DOHH2 (cell line): ENCODE measurements around the gene LRCH1.

Experiments
- H3F3A ChIP-seq: fragments of 200-600 bp; sonication (generic), shearing (Covaris generic); 2 replicates; pipeline ENCODE4 v1.6.0; 2016; ENCODE audit warnings: antibody characterized with exemption, mild to moderate bottlenecking; ENCODE audit not compliant: control insufficient read depth, insufficient read depth
- H3K27ac ChIP-seq: fragments of 200-600 bp; sonication (generic); 2 replicates; pipeline ENCODE4 v1.5.1; 2014; ENCODE audit warnings: low read depth, mild to moderate bottlenecking, low read length, moderate library complexity
- H3K27me3 ChIP-seq: fragments of 200-600 bp; sonication (generic); 2 replicates; pipeline ENCODE4 v1.6.1; 2014; ENCODE audit warnings: mild to moderate bottlenecking, low read length, mixed read lengths; ENCODE audit not compliant: control insufficient read depth
- H3K36me3 ChIP-seq: fragments of 200-600 bp; sonication (generic); 2 replicates; pipeline ENCODE4 v1.6.1; 2014; ENCODE audit warnings: mild to moderate bottlenecking, low read length, moderate library complexity, mixed read lengths; ENCODE audit not compliant: control insufficient read depth
- H3K4me1 ChIP-seq: fragments of 200-600 bp; sonication (generic); 2 replicates; pipeline ENCODE4 v1.6.1; 2014; ENCODE audit warnings: mild to moderate bottlenecking, low read length, mixed read lengths; ENCODE audit not compliant: control insufficient read depth
- H3K4me2 ChIP-seq: fragments of 200-600 bp; sonication (generic); 2 replicates; pipeline ENCODE4 v1.6.0; 2014; ENCODE audit warnings: mild to moderate bottlenecking, low read length, moderate library complexity
- H3K4me3 ChIP-seq: fragments of 200-600 bp; sonication (generic); 2 replicates; pipeline ENCODE4 v1.5.1; 2014; ENCODE audit warnings: mild to moderate bottlenecking, low read length, mixed read lengths
- H3K79me2 ChIP-seq: fragments of 200-600 bp; sonication (generic); 2 replicates; pipeline ENCODE4 v1.6.1; 2014; ENCODE audit warnings: mild to moderate bottlenecking, low read length, mixed read lengths; ENCODE audit not compliant: control insufficient read depth
- H3K9me2 ChIP-seq: fragments of 200-600 bp; sonication (generic); replicated peaks from 2 replicates; pipeline ENCODE4 v1.6.1; 2014; ENCODE audit warnings: mild to moderate bottlenecking, low read length, mixed read lengths; ENCODE audit not compliant: control insufficient read depth
- H3K9me3 ChIP-seq: fragments of 200-600 bp; sonication (generic); 2 replicates; pipeline ENCODE4 v1.6.1; 2014; ENCODE audit warnings: antibody characterized with exemption, low read length, mixed read lengths; ENCODE audit not compliant: control insufficient read depth, insufficient read depth
- H4K20me1 ChIP-seq: fragments of 200-600 bp; sonication (generic); 2 replicates; pipeline ENCODE4 v1.6.0; 2014; ENCODE audit warnings: low read depth, mild to moderate bottlenecking, antibody characterized with exemption, low read length, moderate library complexity; ENCODE audit not compliant: control insufficient read depth, insufficient read depth
- CTCF ChIP-seq: fragments of 200-600 bp; sonication (generic); IDR thresholded peaks from one replicate; pipeline ENCODE4 v1.5.1; 2014; ENCODE audit warnings: antibody characterized with exemption, mild to moderate bottlenecking, low read depth, low read length; ENCODE audit not compliant: poor library complexity, severe bottlenecking
- EZH2phosphoT487 ChIP-seq: fragments of 200-600 bp; sonication (generic); IDR thresholded peaks from 2 replicates; pipeline ENCODE4 v1.6.1; 2017; ENCODE audit warnings: borderline replicate concordance, mild to moderate bottlenecking, antibody characterized with exemption, low read length, moderate library complexity, mixed read lengths

The LRCH1 gene

DNA sequence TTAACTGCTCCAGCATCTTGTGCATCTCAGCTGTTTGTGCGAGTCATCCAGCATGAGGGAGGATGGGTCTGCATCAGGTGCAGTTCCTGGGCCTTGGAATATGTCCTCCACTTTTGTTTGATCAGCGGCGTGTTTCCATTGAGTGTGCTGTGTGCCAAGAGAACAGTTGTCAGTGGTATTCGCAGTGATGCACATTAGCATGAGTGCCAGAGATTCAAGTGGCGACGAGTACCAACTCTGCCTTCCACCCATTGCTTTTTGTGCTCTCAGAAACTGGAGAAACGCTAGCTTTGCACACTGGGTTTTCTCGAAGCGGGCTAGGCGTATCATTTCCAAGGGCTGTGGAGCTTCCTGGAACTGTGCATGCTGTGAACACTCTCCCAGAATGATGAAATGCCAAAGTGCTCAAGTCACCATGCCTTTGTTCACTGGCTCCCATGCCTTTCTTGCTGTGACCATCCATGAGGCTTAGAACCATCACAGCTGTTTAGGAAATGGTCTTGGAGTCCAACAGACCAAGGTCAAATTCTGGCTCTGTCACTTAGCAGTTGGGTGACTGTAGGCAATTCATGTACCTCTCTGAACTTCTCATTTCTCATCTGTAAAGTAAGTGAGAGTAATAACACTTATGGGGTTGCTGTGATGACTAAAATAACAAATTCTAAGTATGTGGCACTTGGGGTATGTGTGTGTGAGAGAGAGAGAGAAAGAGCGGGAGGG, 18.4 kb downstream of the LRCH1 start:
- Histone ChIP-seq H3K27ac (no peak overlapping the region), H3K9me3 (no peaks in the 10 kb centered on the region), H3K27me3 (no peaks in the 10 kb centered on the region), H3K9me2 (no peaks in the 10 kb centered on the region), H3F3A (peaks cover 8% of the 10 kb centered on the region; the same call in 1 of the 2 replicates), H3K79me2 (peaks cover 93% of the 10 kb centered on the region), H3K4me3 (no peak overlapping the region), H3K4me2 (no peak overlapping the region; the same call in 1 of the 2 replicates), H3K36me3 (peaks cover 1% of the 10 kb centered on the region; the same call in 1 of the 2 replicates), H3K4me1 (peaks cover 64% of the 10 kb centered on the region), H4K20me1 (peaks cover 12% of the 10 kb centered on the region)
- no peak for TF ChIP-seq CTCF
- no peak for TF ChIP-seq EZH2phosphoT487

DNA sequence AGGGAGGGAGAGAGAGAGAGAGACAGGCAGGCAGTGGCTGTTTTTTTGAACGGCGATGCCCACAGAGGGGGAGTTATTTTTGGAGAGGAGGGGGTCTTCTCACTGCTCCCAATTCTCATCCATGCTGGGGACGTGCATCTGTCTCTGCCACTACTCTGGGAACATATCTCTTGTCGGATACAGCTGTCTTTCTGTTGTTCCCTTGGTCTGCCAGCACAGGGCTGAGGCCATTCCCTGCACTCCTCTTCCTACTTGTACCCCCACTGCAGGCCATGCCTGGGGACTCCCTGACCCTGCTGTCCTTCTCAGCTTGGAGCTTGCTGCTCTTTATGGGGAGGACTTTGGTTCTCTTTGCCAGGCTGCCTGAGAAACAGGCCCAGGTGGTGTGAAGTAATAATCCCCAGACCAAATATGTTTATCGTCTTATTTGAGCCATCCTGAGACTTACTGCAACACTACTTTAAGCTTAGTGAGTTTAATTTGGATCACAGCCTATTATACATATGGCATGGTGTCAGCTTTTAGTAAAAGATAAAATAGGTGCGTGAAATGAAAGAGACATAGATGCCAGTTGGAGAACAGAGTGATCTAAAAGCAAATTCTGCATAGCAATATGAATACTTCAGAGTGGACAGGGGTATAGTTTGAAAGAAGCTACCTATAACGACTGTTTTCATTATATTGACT, 19.1 kb downstream of the LRCH1 start:
- H3K4me1 ChIP-seq = peaks cover 67% of the 10 kb centered on the region
- H3K9me2 ChIP-seq = no peaks in the 10 kb centered on the region
- no peaks in the 10 kb centered on the region for H3K27me3 ChIP-seq
- H3K9me3 ChIP-seq = no peaks in the 10 kb centered on the region
- H3K4me3 ChIP-seq = no peak overlapping the region
- H3K27ac ChIP-seq = no peak overlapping the region
- no peak for TF ChIP-seq CTCF
- no peak for TF ChIP-seq EZH2phosphoT487
- H3K79me2 ChIP-seq = peaks cover 92% of the 10 kb centered on the region
- H3F3A ChIP-seq = peaks cover 8% of the 10 kb centered on the region; the same call in 1 of the 2 replicates
- H3K36me3 ChIP-seq = peaks cover 5% of the 10 kb centered on the region; the same call in 1 of the 2 replicates
- peak overlapping the region; percentile 2; the same call in 1 of the 2 replicates for H3K4me2 ChIP-seq
- peaks cover 15% of the 10 kb centered on the region for H4K20me1 ChIP-seq

DNA sequence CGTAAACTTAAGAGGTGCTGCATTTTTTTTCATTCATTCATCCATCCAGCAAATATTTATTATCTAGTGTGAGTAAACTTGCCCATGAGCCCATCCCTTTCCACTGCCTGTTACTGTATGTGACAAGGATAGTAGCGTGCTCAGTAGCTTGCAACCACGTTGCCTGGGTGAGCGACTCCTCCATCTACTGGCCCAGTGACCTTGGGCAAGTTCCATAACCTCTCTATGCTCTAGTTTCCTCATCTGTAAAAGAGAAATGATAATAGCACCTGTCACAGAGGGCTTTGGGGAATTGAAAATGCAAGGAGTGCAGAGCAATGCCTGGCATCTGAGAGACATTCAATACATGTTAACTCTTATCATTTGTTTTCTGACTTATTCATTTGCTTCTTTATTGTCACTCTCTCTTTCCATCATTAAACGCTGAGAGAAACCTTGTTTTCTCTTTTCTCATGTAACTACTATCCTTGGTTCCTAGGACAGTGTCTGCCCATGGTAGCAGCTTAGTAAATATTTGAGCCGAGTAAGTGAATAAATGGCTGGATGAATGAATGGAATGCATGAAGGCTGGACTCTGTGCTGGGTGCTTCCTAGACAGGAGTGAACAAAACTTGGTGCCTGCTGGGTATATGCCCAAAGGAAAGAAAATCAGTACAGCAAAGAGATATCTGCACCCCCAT, 19.9 kb downstream of the LRCH1 start:
- Histone ChIP-seq H3K27ac (no peak overlapping the region), H3K27me3 (no peaks in the 10 kb centered on the region), H3K79me2 (peaks cover 93% of the 10 kb centered on the region), H4K20me1 (peaks cover 23% of the 10 kb centered on the region), H3K4me1 (peaks cover 75% of the 10 kb centered on the region), H3K9me2 (no peaks in the 10 kb centered on the region), H3K4me3 (no peak overlapping the region), H3K4me2 (0 out of 2 replicates have a peak overlapping the region, but pooled peaks have one; percentile 2), H3K9me3 (no peaks in the 10 kb centered on the region), H3F3A (peaks cover 8% of the 10 kb centered on the region; the same call in 1 of the 2 replicates), H3K36me3 (peaks cover 5% of the 10 kb centered on the region; the same call in 1 of the 2 replicates)
- TF ChIP-seq CTCF = no peak
- no peak for TF ChIP-seq EZH2phosphoT487
